Measurements from ENCODE around the gene MME.

- TF ChIP-seq SP1 (IDR thresholded peaks at IDR 0.05; ENCODE audit: low read depth, low read length) (no peak), POLR2A (IDR thresholded peaks at IDR 0.05; ENCODE audit: control extremely low read depth in 1 of 2, low read depth in 2 of 2, low read length in 2 of 2) (no peak), CTCF (IDR thresholded peaks at IDR 0.05; ENCODE audit: control extremely low read depth in 1 of 3, insufficient read depth in 1 of 3, low read depth in 1 of 3, low read length in 3 of 3) (no peak), ATF2 (IDR thresholded peaks at IDR 0.05; ENCODE audit: low read length) (no peak)
These were observed 42.5 kb upstream of the MME start for GRCh38 chr3:155037508-155038202.

Measured in H1 (cell line).